Colonic mucosa (tissue), 4 donors: ENCODE measurements around the gene PDE10A. TPM values are rescaled to one million over a fixed set of nuclear protein-coding genes. Genes with fewer than 3 reads are reported as not detected.
"Not testable (repeated sequence)": the region's sequence is repeated elsewhere in the genome, so short reads cannot be mapped to it uniquely, and the experiment has no call there.

Experiments used
- DNase-seq: peaks from one replicate; pipeline ENCODE4 v3.0.0-alpha.2; 2020
- H3K27ac ChIP-seq: fragments of 200-600 bp; one replicate; pipeline ENCODE4 v1.8.0; 2021
- H3K27me3 ChIP-seq: fragments of 200-600 bp; one replicate; pipeline ENCODE4 v1.8.0; 2021
- H3K36me3 ChIP-seq: fragments of 200-600 bp; one replicate; pipeline ENCODE4 v1.8.0; 2021
- H3K4me1 ChIP-seq: fragments of 200-600 bp; one replicate; pipeline ENCODE4 v1.8.0; 2021; ENCODE audit warnings: mild to moderate bottlenecking
- H3K4me3 ChIP-seq: fragments of 200-600 bp; one replicate; pipeline ENCODE4 v1.8.0; 2021
- H3K9ac ChIP-seq, 2 donors: one replicate each; pipeline ENCODE4 v1.7.0; 2013; ENCODE audit warnings: control low read depth in 2 of 2, low read depth in 2 of 2, low read length in 2 of 2
- H3K9me3 ChIP-seq: fragments of 200-600 bp; one replicate; pipeline ENCODE4 v1.8.0; 2021
- CTCF ChIP-seq: fragments of 200-600 bp; IDR thresholded peaks from one replicate; pipeline ENCODE4 v1.8.0; 2022; ENCODE audit warnings: antibody characterized with exemption, mild to moderate bottlenecking
- intact Hi-C: fragments of 100-400 bp; cut with DNase I; formaldehyde crosslinking; loops from one replicate; pipeline ENCODE4 v1.14.1; 2022
- total RNA-seq, 2 donors: library from RNA; stranded (reverse); fragmentation: NEBNext Ultra II Directional in 1 of 2; extraction: Animal tissue kit (Norgen Biotek cat#: 25700) in 1 of 2; gene quantifications; one replicate each; pipeline ENCODE4 v1.2.1, GENCODE V29; 2021
- donor health status: healthy.
- donor health status: DM: no; HTN: no; CAD: no.
- donor health status: DM: no; HTN: no; CAD: no.

Gene PDE10A
- total RNA-seq, 2 donors from 2014 or later, result 0.37 to 3.4 TPM

GRCh38 chr6:165562421-165563090 lies 100.5 kb downstream of the PDE10A start:
- Histone ChIP-seq H3K27me3 (no peaks in the 10 kb centered on the region), H3K9ac (no peak overlapping the region), H3K27ac (no peak overlapping the region), H3K4me1 (no peaks in the 10 kb centered on the region), H3K9me3 (no peaks in the 10 kb centered on the region), H3K4me3 (no peak overlapping the region), H3K36me3 (no peaks in the 10 kb centered on the region)
- intact Hi-C loops, result no loop called here
- no peak for DNase-seq
- no peak for TF ChIP-seq CTCF

DNA sequence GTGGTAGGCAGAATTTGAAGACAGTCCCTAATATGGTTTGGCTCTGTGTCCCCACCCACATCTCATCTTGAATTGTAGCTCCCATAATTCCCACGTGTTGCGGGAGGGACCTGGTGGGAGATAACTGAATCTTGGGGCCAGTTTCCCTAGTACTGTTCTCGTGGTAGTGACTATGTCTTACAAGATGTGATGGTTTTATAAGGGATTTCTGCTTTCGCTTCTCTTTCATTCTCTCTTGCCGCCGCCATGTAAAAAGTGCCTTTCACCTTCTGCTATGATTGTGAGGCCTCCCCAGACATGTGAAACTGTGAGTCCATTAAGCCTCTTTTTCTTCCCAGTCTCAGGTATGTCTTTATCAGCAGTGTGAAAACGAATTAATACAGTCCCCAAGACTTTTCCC lies 103.4 kb downstream of the PDE10A start:
- no peak overlapping the region for H3K9ac ChIP-seq
- no peak for TF ChIP-seq CTCF
- intact Hi-C loops, result no loop called here

GRCh38 chr6:165558097-165558496 lies 104.9 kb downstream of the PDE10A start:
- H3K9ac ChIP-seq, H3K4me3 ChIP-seq, H3K27me3 ChIP-seq, H3K9me3 ChIP-seq, intact Hi-C loops, H3K36me3 ChIP-seq, H3K27ac ChIP-seq, DNase-seq, H3K4me1 ChIP-seq: not testable (repeated sequence)

More for the DNA sequence above, 103.4 kb downstream of the PDE10A start:
- no peaks in the 10 kb centered on the region for H3K4me1 ChIP-seq
- no peak overlapping the region for H3K4me3 ChIP-seq
- H3K9me3 ChIP-seq, result no peaks in the 10 kb centered on the region
- no peaks in the 10 kb centered on the region for H3K27me3 ChIP-seq
- H3K36me3 ChIP-seq, result no peaks in the 10 kb centered on the region
- DNase-seq, result no peak
- no peak overlapping the region for H3K27ac ChIP-seq

- H3K4me1 ChIP-seq, result no peaks in the 10 kb centered on the region
- DNase-seq, result no peak
- H3K36me3 ChIP-seq, result no peaks in the 10 kb centered on the region
- intact Hi-C loops, result no loop called here
- no peak overlapping the region for H3K9ac ChIP-seq
- TF ChIP-seq CTCF, result no peak
- H3K4me3 ChIP-seq, result no peak overlapping the region
- no peaks in the 10 kb centered on the region for H3K9me3 ChIP-seq
- H3K27ac ChIP-seq, result no peak overlapping the region
- H3K27me3 ChIP-seq, result no peaks in the 10 kb centered on the region
Observed at GRCh38 chr6:165557674-165558073, 105.4 kb downstream of the PDE10A start.

DNA sequence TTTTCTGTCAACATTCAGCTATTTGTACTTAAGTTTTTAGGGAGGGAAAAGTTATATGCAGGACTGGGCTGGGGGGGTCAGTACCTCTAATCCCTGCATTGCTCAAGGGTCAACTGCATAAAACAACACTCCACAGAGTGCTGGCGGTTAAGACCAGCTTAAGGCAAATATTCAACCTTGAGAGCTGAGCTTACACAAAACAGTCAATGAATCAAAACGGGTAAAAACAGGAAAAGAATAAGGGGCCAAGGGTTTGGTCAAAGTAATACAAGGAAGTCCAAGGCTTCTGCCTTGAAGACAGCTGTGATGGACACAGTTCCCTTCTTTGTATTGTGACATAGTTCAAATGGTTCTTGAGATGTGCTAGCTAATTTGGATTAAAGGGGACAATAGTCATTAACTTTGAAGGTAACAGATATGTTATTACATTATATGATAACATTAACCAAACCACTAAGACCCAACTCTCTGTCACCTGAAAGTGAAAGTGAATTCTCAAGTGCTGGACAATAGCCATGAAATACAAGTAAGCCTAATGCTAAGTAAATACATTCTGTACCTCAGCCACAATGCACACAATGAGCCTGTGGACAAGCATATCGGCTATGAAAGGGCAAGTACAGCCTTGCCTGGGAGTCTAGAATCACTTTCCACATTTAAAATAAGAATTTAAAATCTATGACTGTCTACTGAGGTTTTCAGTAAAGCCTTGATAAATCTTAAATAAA lies 106.8 kb downstream of the PDE10A start:
- DNase-seq, result no peak
- H3K27ac ChIP-seq, result no peak overlapping the region
- no peak overlapping the region for H3K9ac ChIP-seq
- H3K27me3 ChIP-seq, result no peaks in the 10 kb centered on the region
- no peak overlapping the region for H3K4me3 ChIP-seq
- no peaks in the 10 kb centered on the region for H3K4me1 ChIP-seq
- no peak for TF ChIP-seq CTCF
- intact Hi-C loops, result no loop called here
- H3K36me3 ChIP-seq, result no peaks in the 10 kb centered on the region
- H3K9me3 ChIP-seq, result no peaks in the 10 kb centered on the region

- H3K4me1 ChIP-seq, result not testable (repeated sequence)
Observed at GRCh38 chr6:165554644-165555043, 108.4 kb downstream of the PDE10A start.

More at GRCh38 chr6:165554644-165555043, 108.4 kb downstream of the PDE10A start:
- H3K4me3 ChIP-seq, intact Hi-C loops, H3K27ac ChIP-seq, H3K27me3 ChIP-seq, H3K9ac ChIP-seq, DNase-seq, H3K36me3 ChIP-seq, H3K9me3 ChIP-seq: not testable (repeated sequence)
